Neural cell (in vitro differentiated cells): ENCODE data around the gene MEIS1. TPM values are rescaled to one million over a fixed set of nuclear protein-coding genes. Genes with fewer than 3 reads are reported as not detected.

Source experiments
- H2AFZ ChIP-seq: fragments of 200-600, 300-800 bp; sonication (generic), shearing (Covaris generic); 2 replicates; pipeline ENCODE4 v1.6.0; 2014; ENCODE audit warnings: low read depth, mild to moderate bottlenecking, antibody characterized with exemption, low read length, moderate library complexity
- H3F3A ChIP-seq: fragments of 200-600 bp; shearing (Covaris generic); 2 replicates; pipeline ENCODE4 v1.6.1; 2016; ENCODE audit warnings: mild to moderate bottlenecking, moderate library complexity, mixed read lengths, antibody characterized with exemption, low read length; ENCODE audit not compliant: insufficient read depth, poor library complexity, severe bottlenecking
- H3K27ac ChIP-seq: fragments of 200-600, 300-800 bp; sonication (generic), shearing (Covaris generic); 2 replicates; pipeline ENCODE4 v1.5.1; 2014; ENCODE audit warnings: mild to moderate bottlenecking, low read length, moderate library complexity
- H3K27me3 ChIP-seq: fragments of 300-800, 200-600 bp; sonication (generic), shearing (Covaris generic); 2 replicates; pipeline ENCODE4 v1.6.0; 2014; ENCODE audit warnings: mild to moderate bottlenecking, low read depth, low read length, moderate library complexity; ENCODE audit not compliant: insufficient read depth
- H3K36me3 ChIP-seq: fragments of 300-800, 200-600 bp; sonication (generic), shearing (Covaris generic); 2 replicates; pipeline ENCODE4 v1.5.1; 2014; ENCODE audit warnings: mild to moderate bottlenecking, antibody characterized with exemption, low read length, moderate library complexity; ENCODE audit not compliant: insufficient read depth
- H3K4me2 ChIP-seq: fragments of 300-800, 200-600 bp; sonication (generic), shearing (Covaris generic); 2 replicates; pipeline ENCODE4 v1.6.0; 2014; ENCODE audit warnings: mild to moderate bottlenecking, low read length
- H3K4me3 ChIP-seq: fragments of 300-800, 200-600 bp; sonication (generic), shearing (Covaris generic); 2 replicates; pipeline ENCODE4 v1.5.1; 2014; ENCODE audit warnings: mild to moderate bottlenecking, low read length, moderate library complexity
- H3K79me2 ChIP-seq: fragments of 200-600 bp; shearing (Covaris generic); replicated peaks from 2 replicates; pipeline ENCODE4 v1.6.0; 2014; ENCODE audit warnings: mild to moderate bottlenecking, low read length, moderate library complexity; ENCODE audit not compliant: insufficient read depth
- H3K9ac ChIP-seq: fragments of 300-800, 200-600 bp; sonication (generic), shearing (Covaris generic); 2 replicates; pipeline ENCODE4 v1.6.1; 2016; ENCODE audit warnings: mild to moderate bottlenecking, low read length, mixed read lengths
- H3K9me2 ChIP-seq: fragments of 200-600 bp; shearing (Covaris generic); 2 replicates; pipeline ENCODE4 v1.6.1; 2016; ENCODE audit warnings: mild to moderate bottlenecking, low read length, mixed read lengths; ENCODE audit not compliant: insufficient read depth
- H3K9me3 ChIP-seq: fragments of 200-600, 300-800 bp; sonication (generic), shearing (Covaris generic); 2 replicates; pipeline ENCODE4 v1.6.1; 2016; ENCODE audit warnings: mild to moderate bottlenecking, mixed run types, low read length, moderate library complexity, mixed read lengths
- H4K20me1 ChIP-seq: fragments of 200-600 bp; shearing (Covaris generic); 2 replicates; pipeline ENCODE4 v1.6.1; 2016; ENCODE audit warnings: mild to moderate bottlenecking, mixed run types; ENCODE audit not compliant: insufficient read depth
- EP300 ChIP-seq: fragments of 450-650 bp; conservative IDR thresholded peaks from 2 replicates; pipeline ENCODE4 v1.6.1; 2014; ENCODE audit warnings: antibody characterized with exemption, mild to moderate bottlenecking, moderate library complexity; ENCODE audit not compliant: poor library complexity, severe bottlenecking
- EZH2 ChIP-seq: fragments of 200-600, 300-800 bp; shearing (Covaris generic), sonication (generic); IDR thresholded peaks from 2 replicates; pipeline ENCODE4 v1.6.1; 2014; ENCODE audit warnings: antibody characterized with exemption, low read length, borderline replicate concordance, mild to moderate bottlenecking; ENCODE audit not compliant: insufficient read depth, poor library complexity, severe bottlenecking
- MXI1 ChIP-seq: fragments of 450-650 bp; conservative IDR thresholded peaks from 2 replicates; pipeline ENCODE4 v1.6.1; 2014; ENCODE audit warnings: antibody characterized with exemption, mild to moderate bottlenecking; ENCODE audit not compliant: poor library complexity, severe bottlenecking
- POLR2AphosphoS5 ChIP-seq: IDR thresholded peaks from 2 replicates; pipeline ENCODE4 v1.6.1; 2012
- RAD21 ChIP-seq: fragments of 450-650 bp; conservative IDR thresholded peaks from 2 replicates; pipeline ENCODE4 v1.6.1; 2014; ENCODE audit warnings: antibody characterized with exemption, mild to moderate bottlenecking, moderate library complexity
- SMC3 ChIP-seq: fragments of 450-650 bp; conservative IDR thresholded peaks from 2 replicates; pipeline ENCODE4 v1.6.1; 2014; ENCODE audit warnings: antibody characterized with exemption, mild to moderate bottlenecking, moderate library complexity; ENCODE audit not compliant: poor library complexity
- TAF1 ChIP-seq: IDR thresholded peaks from 2 replicates; pipeline ENCODE4 v1.6.1; 2012; ENCODE audit warnings: low read depth
- polyA plus RNA-seq: library from polyadenylated mRNA; depleted of rRNA; stranded (reverse); fragments of >200 nt; gene quantifications from 2 replicates; pipeline ENCODE4 v1.2.3, GENCODE V29; 2014
- TF ChIP-seq, protein P1 (sequence below): fragments of 450-650 bp; IDR thresholded peaks from 2 replicates; pipeline ENCODE4 v1.5.1; 2014; ENCODE audit warnings: antibody characterized with exemption, mild to moderate bottlenecking, moderate library complexity; ENCODE audit not compliant: poor library complexity, severe bottlenecking
- TF ChIP-seq, protein P2 (sequence below): IDR thresholded peaks from 2 replicates; pipeline ENCODE4 v1.6.1; 2012; ENCODE audit warnings: borderline replicate concordance

The MEIS1 gene
- polyA plus RNA-seq, 1 donor from 2014 or later, result 46.5 TPM

DNA sequence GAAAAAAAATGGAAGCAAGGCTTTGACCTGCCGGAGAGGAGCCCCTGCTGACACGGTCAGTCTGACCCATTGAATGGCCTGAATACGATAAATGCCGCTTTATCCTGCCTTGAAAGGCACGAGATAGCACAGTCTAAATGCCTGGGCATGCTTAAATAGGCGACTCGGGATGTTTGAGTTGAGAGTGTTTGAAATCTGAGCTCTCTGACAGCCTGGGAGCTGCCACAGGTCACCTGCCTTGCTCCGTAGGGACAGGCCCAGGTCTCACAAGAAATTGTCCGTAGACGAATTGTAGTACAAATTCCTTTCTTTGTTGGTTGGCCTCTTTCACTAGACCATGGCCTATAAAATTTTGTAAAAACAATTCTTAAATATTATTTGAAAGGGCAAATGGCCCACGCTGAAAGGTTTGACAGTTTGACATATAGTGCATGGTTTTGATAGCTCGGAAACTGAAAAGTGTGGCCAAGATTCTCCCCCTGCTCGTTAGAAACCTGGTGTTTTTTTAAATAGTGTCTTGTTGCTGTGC, 72.8 kb downstream of the MEIS1 start:
- H3K9me3 ChIP-seq, result no peaks in the 10 kb centered on the region

DNA sequence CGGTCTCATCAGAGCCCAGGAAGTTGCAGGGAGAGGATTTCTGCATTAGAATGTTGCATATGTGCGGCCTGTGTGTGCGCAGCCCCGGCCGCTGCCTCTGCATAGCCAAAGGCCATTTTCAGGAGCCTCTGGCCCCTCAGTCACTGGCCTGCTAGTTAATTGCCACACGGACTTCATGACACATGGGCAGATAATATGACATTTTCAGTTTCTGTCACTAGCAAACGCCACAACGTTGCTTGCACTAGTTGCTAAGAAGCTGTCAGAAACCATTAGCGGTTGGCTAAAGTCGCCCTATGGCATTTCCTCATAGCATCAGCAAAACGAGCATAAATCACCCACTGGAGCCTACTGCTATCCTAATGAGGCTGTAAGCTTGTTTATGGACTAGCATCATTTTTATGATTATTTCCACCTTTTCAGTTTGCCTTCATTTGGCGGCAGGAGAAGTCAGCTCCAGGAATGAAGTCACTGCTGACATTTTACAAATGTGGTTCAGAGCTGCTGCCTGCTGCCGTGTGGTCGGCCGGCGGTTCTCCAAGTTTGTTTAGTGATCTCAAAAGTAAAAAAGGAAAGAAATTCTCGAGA, 73.7 kb downstream of the MEIS1 start:
- H3K79me2 ChIP-seq, result no peaks in the 10 kb centered on the region
- no peaks in the 10 kb centered on the region for H4K20me1 ChIP-seq
- no peaks in the 10 kb centered on the region for H3K9me2 ChIP-seq
- peak overlapping the region; percentile 4 for H3K4me2 ChIP-seq
- no peaks in the 10 kb centered on the region for H3K9me3 ChIP-seq
- TF ChIP-seq RAD21 (no peak), POLR2AphosphoS5 (peak; percentile 22), SMC3 (no peak), EP300 (peak; percentile 30)
- no peak overlapping the region for H3K9ac ChIP-seq
- peak overlapping the region; percentile 36 for H3K4me3 ChIP-seq
- no peaks in the 10 kb centered on the region for H3K36me3 ChIP-seq
- no peak overlapping the region for H2AFZ ChIP-seq
- no peaks in the 10 kb centered on the region for H3K27me3 ChIP-seq
- peak overlapping the region; percentile 17 for H3K27ac ChIP-seq
- no peaks in the 10 kb centered on the region for H3F3A ChIP-seq

More for the DNA sequence above, 72.8 kb downstream of the MEIS1 start:
- no peaks in the 10 kb centered on the region for H3K27me3 ChIP-seq
- no peak overlapping the region for H2AFZ ChIP-seq
- H3K79me2 ChIP-seq, result no peaks in the 10 kb centered on the region
- H3K9me2 ChIP-seq, result no peaks in the 10 kb centered on the region
- H3K27ac ChIP-seq, result peak overlapping the region; percentile 17
- peak overlapping the region; percentile 15 for H3K9ac ChIP-seq
- H3K36me3 ChIP-seq, result no peaks in the 10 kb centered on the region
- TF ChIP-seq TAF1, result no peak
- TF ChIP-seq EZH2, result no peak
- no peak for TF ChIP-seq EP300
- no peak for TF ChIP-seq SMC3
- TF ChIP-seq, protein P1, sequence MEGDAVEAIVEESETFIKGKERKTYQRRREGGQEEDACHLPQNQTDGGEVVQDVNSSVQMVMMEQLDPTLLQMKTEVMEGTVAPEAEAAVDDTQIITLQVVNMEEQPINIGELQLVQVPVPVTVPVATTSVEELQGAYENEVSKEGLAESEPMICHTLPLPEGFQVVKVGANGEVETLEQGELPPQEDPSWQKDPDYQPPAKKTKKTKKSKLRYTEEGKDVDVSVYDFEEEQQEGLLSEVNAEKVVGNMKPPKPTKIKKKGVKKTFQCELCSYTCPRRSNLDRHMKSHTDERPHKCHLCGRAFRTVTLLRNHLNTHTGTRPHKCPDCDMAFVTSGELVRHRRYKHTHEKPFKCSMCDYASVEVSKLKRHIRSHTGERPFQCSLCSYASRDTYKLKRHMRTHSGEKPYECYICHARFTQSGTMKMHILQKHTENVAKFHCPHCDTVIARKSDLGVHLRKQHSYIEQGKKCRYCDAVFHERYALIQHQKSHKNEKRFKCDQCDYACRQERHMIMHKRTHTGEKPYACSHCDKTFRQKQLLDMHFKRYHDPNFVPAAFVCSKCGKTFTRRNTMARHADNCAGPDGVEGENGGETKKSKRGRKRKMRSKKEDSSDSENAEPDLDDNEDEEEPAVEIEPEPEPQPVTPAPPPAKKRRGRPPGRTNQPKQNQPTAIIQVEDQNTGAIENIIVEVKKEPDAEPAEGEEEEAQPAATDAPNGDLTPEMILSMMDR, result no peak
- TF ChIP-seq MXI1, result no peak
- TF ChIP-seq RAD21, result no peak
- TF ChIP-seq, protein P2, sequence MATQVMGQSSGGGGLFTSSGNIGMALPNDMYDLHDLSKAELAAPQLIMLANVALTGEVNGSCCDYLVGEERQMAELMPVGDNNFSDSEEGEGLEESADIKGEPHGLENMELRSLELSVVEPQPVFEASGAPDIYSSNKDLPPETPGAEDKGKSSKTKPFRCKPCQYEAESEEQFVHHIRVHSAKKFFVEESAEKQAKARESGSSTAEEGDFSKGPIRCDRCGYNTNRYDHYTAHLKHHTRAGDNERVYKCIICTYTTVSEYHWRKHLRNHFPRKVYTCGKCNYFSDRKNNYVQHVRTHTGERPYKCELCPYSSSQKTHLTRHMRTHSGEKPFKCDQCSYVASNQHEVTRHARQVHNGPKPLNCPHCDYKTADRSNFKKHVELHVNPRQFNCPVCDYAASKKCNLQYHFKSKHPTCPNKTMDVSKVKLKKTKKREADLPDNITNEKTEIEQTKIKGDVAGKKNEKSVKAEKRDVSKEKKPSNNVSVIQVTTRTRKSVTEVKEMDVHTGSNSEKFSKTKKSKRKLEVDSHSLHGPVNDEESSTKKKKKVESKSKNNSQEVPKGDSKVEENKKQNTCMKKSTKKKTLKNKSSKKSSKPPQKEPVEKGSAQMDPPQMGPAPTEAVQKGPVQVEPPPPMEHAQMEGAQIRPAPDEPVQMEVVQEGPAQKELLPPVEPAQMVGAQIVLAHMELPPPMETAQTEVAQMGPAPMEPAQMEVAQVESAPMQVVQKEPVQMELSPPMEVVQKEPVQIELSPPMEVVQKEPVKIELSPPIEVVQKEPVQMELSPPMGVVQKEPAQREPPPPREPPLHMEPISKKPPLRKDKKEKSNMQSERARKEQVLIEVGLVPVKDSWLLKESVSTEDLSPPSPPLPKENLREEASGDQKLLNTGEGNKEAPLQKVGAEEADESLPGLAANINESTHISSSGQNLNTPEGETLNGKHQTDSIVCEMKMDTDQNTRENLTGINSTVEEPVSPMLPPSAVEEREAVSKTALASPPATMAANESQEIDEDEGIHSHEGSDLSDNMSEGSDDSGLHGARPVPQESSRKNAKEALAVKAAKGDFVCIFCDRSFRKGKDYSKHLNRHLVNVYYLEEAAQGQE, result no peak
- no peak for TF ChIP-seq POLR2AphosphoS5
- H3K4me2 ChIP-seq, result peak overlapping the region; percentile 4
- H3F3A ChIP-seq, result no peaks in the 10 kb centered on the region
- peak overlapping the region; percentile 36 for H3K4me3 ChIP-seq
- no peaks in the 10 kb centered on the region for H4K20me1 ChIP-seq
